IPS-20b (cell line): ENCODE measurements around the gene SPTLC2.

Experiments
- H3K27ac ChIP-seq: one replicate; pipeline ENCODE4 v1.5.1; 2013; ENCODE audit warnings: low read length
- H3K27me3 ChIP-seq: 2 replicates; pipeline ENCODE4 v1.6.1; 2013; ENCODE audit warnings: mild to moderate bottlenecking, low read length, inconsistent platforms; ENCODE audit not compliant: insufficient read depth
- H3K36me3 ChIP-seq: 2 replicates; pipeline ENCODE4 v1.6.1; 2013; ENCODE audit warnings: low read depth, mild to moderate bottlenecking, inconsistent platforms, low read length, moderate library complexity; ENCODE audit not compliant: insufficient read depth
- H3K4me1 ChIP-seq: 2 replicates; pipeline ENCODE4 v1.6.1; 2013; ENCODE audit warnings: mild to moderate bottlenecking, control low read depth, inconsistent platforms, low read length, moderate library complexity; ENCODE audit not compliant: insufficient read depth
- H3K4me3 ChIP-seq: 2 replicates; pipeline ENCODE4 v1.5.1; 2013; ENCODE audit warnings: mild to moderate bottlenecking, low read length, inconsistent platforms
- H3K9ac ChIP-seq: 2 replicates; pipeline ENCODE4 v1.6.1; 2013; ENCODE audit warnings: low read depth, mild to moderate bottlenecking, inconsistent platforms, low read length, moderate library complexity
- H3K9me3 ChIP-seq: 2 replicates; pipeline ENCODE4 v1.6.1; 2013; ENCODE audit warnings: mild to moderate bottlenecking, low read depth, low read length, inconsistent platforms; ENCODE audit not compliant: insufficient read depth

Gene SPTLC2

GRCh38 chr14:77511486-77512162 lies 104.8 kb downstream of the SPTLC2 start:
- H3K27me3 ChIP-seq = no peaks in the 10 kb centered on the region
- no peak overlapping the region for H3K27ac ChIP-seq
- H3K4me3 ChIP-seq = no peak overlapping the region
- H3K9ac ChIP-seq = no peak overlapping the region
- H3K9me3 ChIP-seq = no peaks in the 10 kb centered on the region
- no peaks in the 10 kb centered on the region for H3K4me1 ChIP-seq
- H3K36me3 ChIP-seq = peaks cover 39% of the 10 kb centered on the region

- H3K9ac ChIP-seq = no peak overlapping the region
- no peaks in the 10 kb centered on the region for H3K27me3 ChIP-seq
- peaks cover 24% of the 10 kb centered on the region for H3K36me3 ChIP-seq
- no peaks in the 10 kb centered on the region for H3K4me1 ChIP-seq
- no peak overlapping the region for H3K4me3 ChIP-seq
- no peak overlapping the region for H3K27ac ChIP-seq
- H3K9me3 ChIP-seq = no peaks in the 10 kb centered on the region
Observed at GRCh38 chr14:77509366-77509765, 107.1 kb downstream of the SPTLC2 start.

- H3K27ac ChIP-seq = no peak overlapping the region
- H3K9me3 ChIP-seq = no peaks in the 10 kb centered on the region
- H3K27me3 ChIP-seq = no peaks in the 10 kb centered on the region
Observed at GRCh38 chr14:77508876-77509275, 107.6 kb downstream of the SPTLC2 start.

GRCh38 chr14:77508249-77508648 lies 108.2 kb downstream of the SPTLC2 start:
- no peaks in the 10 kb centered on the region for H3K4me1 ChIP-seq
- H3K9me3 ChIP-seq = no peaks in the 10 kb centered on the region
- H3K4me3 ChIP-seq = no peak overlapping the region
- peaks cover 24% of the 10 kb centered on the region for H3K36me3 ChIP-seq
- no peak overlapping the region for H3K9ac ChIP-seq
- no peak overlapping the region for H3K27ac ChIP-seq
- H3K27me3 ChIP-seq = no peaks in the 10 kb centered on the region

More at GRCh38 chr14:77508876-77509275, 107.6 kb downstream of the SPTLC2 start:
- H3K9ac ChIP-seq = no peak overlapping the region
- no peaks in the 10 kb centered on the region for H3K4me1 ChIP-seq
- no peak overlapping the region for H3K4me3 ChIP-seq
- peaks cover 24% of the 10 kb centered on the region for H3K36me3 ChIP-seq

- Histone ChIP-seq H3K9ac (no peak overlapping the region), H3K9me3 (no peaks in the 10 kb centered on the region), H3K4me1 (no peaks in the 10 kb centered on the region), H3K36me3 (peaks cover 24% of the 10 kb centered on the region), H3K27ac (no peak overlapping the region), H3K27me3 (no peaks in the 10 kb centered on the region), H3K4me3 (no peak overlapping the region)
Observed at GRCh38 chr14:77507762-77508161, 108.7 kb downstream of the SPTLC2 start.

- Histone ChIP-seq H3K4me3 (no peak overlapping the region), H3K36me3 (0 out of 2 replicates have a peak, but pooled peaks cover 3% of the 10 kb centered on the region), H3K9me3 (no peaks in the 10 kb centered on the region)
Observed at GRCh38 chr14:77505031-77505430, 111.4 kb downstream of the SPTLC2 start.

GRCh38 chr14:77503138-77503537 lies 113.3 kb downstream of the SPTLC2 start:
- no peaks in the 10 kb centered on the region for H3K36me3 ChIP-seq

More at GRCh38 chr14:77505031-77505430, 111.4 kb downstream of the SPTLC2 start:
- H3K9ac ChIP-seq = no peak overlapping the region
- no peaks in the 10 kb centered on the region for H3K4me1 ChIP-seq
- H3K27me3 ChIP-seq = peaks cover 9% of the 10 kb centered on the region
- no peak overlapping the region for H3K27ac ChIP-seq

GRCh38 chr14:77502109-77502782 lies 114.2 kb downstream of the SPTLC2 start:
- no peaks in the 10 kb centered on the region for H3K9me3 ChIP-seq
- no peak overlapping the region for H3K27ac ChIP-seq
- H3K36me3 ChIP-seq = no peaks in the 10 kb centered on the region
- peaks cover 37% of the 10 kb centered on the region for H3K27me3 ChIP-seq
- no peak overlapping the region for H3K9ac ChIP-seq
- H3K4me1 ChIP-seq = no peaks in the 10 kb centered on the region
- no peak overlapping the region for H3K4me3 ChIP-seq

More at GRCh38 chr14:77503138-77503537, 113.3 kb downstream of the SPTLC2 start:
- no peak overlapping the region for H3K4me3 ChIP-seq
- no peaks in the 10 kb centered on the region for H3K4me1 ChIP-seq
- H3K9me3 ChIP-seq = no peaks in the 10 kb centered on the region
- H3K27me3 ChIP-seq = peaks cover 28% of the 10 kb centered on the region
- H3K27ac ChIP-seq = no peak overlapping the region
- H3K9ac ChIP-seq = no peak overlapping the region

- no peaks in the 10 kb centered on the region for H3K4me1 ChIP-seq
- H3K27me3 ChIP-seq = peaks cover 44% of the 10 kb centered on the region
- H3K36me3 ChIP-seq = no peaks in the 10 kb centered on the region
- peak overlapping the region; percentile 65 for H3K4me3 ChIP-seq
- H3K9ac ChIP-seq = no peak overlapping the region
- H3K27ac ChIP-seq = no peak overlapping the region
- H3K9me3 ChIP-seq = no peaks in the 10 kb centered on the region
Observed at GRCh38 chr14:77498984-77499527, 117.4 kb downstream of the SPTLC2 start.

- Histone ChIP-seq H3K36me3 (no peaks in the 10 kb centered on the region), H3K4me3 (peak within 1 kb of the TSS; percentile 65), H3K27ac (no peak within 1 kb of the TSS), H3K4me1 (no peaks in the 10 kb centered on the region), H3K27me3 (peaks cover 44% of the 10 kb centered on the region), H3K9ac (no peak within 1 kb of the TSS; the same call in 1 of the 2 replicates), H3K9me3 (no peaks in the 10 kb centered on the region)
Observed at GRCh38 chr14:77498120-77498979, 118.1 kb downstream of the SPTLC2 start, which contains the start of gene ISM2. TSS of gene ISM2 (minus strand) at chr14:77498816. CDS start at chr14:77498793, 23 bp downstream.

- no peak overlapping the region for H3K4me3 ChIP-seq
- H3K9ac ChIP-seq = no peak overlapping the region
- no peaks in the 10 kb centered on the region for H3K4me1 ChIP-seq
- no peak overlapping the region for H3K27ac ChIP-seq
- no peaks in the 10 kb centered on the region for H3K9me3 ChIP-seq
- H3K36me3 ChIP-seq = no peaks in the 10 kb centered on the region
- peaks cover 37% of the 10 kb centered on the region for H3K27me3 ChIP-seq
Observed at GRCh38 chr14:77495334-77495733, 121.1 kb downstream of the SPTLC2 start.
